TTC549 (cell line): Measurements from ENCODE around the gene TEK.
"Not testable (repeated sequence)": the region's sequence is repeated elsewhere in the genome, so short reads cannot be mapped to it uniquely, and the experiment has no call there.

ENCODE experiments used
- FAIRE-seq: peaks from 2 replicates; lab custom pipeline; 2012; peaks lifted over from hg19 to GRCh38; lab: Jason Lieb, UNC

The TEK gene

GRCh38 chr9:27181381-27181780 lies 72.4 kb downstream of the TEK start:
- no peak for FAIRE-seq

GRCh38 chr9:27182421-27182820 lies 73.4 kb downstream of the TEK start:
- no peak for FAIRE-seq

- FAIRE-seq = no peak
Observed at GRCh38 chr9:27183131-27183530, 74.1 kb downstream of the TEK start.

DNA sequence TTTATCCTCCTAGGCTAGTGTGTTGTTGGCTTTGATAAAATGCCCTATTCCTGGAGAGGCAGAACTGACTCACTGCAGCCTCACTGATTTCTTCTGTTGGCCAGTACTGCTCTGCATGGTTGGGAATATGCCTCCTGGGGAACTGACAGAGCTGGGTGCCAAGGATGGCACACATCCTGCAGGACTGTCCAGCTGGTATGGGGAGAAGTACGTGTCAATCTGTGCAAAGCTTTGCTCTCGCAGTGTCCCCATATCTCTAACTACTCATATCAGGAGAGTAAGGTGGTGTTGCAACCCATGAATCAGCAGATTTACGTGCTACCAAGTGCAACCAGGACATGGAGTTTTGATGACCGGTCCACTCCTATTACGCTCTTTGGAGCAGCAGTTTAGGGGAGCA lies 74.7 kb downstream of the TEK start:
- no peak for FAIRE-seq

DNA sequence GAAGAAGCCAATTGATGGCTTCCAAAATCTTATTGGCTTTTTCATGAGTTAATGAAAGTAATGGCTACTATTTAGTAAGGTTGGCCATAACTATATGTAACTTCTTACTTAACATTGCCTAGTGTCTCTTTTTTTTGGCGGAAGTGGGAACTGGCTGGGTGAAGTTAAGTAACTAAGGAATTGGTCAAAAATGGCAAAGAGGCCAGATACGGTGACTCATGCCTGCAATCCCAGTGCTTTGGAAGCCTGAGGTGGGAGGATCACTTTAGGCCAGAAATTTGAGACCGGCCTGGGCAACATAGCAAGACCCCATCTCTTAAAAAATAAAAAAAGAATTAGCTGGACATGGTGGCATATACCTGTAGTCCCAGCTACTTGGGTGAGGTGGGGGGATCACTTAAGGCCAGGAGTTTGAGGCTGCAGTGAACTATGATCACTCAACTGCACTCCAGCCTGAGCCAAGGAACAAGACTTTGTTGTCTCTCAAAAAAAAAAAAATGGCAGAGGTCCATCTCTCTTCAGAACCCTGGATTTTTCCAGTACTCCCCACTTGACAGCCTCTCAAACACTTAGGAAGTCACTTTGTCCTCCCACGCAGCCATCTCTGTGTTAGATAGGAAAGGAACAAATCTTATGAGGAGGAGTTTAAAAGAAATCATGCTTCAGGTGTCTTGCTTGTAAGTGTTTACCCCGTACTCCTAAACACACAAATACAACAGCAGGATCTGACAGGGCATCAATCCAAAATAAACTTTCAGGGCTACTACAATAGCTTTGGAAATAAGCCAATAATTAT lies 75.7 kb downstream of the TEK start:
- no peak for FAIRE-seq

DNA sequence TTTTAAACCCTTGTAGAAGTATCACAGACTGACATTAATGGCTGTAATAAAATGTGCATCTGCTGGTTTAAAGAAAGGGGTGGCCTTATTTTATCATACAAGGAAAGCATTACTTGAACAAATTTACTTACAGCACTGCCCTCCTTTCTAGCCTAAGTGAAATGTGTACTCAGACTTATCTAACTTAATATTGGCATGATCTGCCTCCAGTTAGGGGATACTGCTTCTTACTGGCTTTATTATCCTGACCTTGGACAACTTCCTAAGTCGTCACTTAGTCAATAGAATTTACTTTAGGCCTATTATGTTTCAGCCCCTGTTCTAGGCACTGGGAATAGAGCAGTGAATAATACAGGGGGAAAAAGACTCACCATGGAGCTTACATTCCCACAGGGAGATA lies 79.4 kb downstream of the TEK start:
- FAIRE-seq = no peak

DNA sequence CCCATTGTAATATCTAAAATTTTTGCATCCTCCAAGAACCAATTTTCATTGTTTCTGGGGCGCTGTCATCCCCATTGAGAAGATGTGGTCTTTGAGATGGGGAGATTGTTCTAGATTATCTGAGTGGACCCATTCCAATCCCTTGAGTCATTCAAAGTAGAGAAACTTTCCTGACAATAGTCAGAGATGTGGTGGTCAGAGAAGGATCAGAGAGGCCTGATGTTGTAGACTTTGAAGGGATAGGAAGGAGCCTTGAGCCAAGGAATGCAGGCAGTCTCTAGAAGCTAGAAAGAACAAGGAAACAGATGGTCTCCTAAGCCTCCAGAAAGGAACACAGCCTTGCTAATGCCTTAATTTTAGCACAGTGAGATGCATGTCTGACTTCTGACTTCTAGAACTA lies 80.4 kb downstream of the TEK start:
- no peak for FAIRE-seq

- FAIRE-seq = no peak
Observed at GRCh38 chr9:27192291-27192960, 83.4 kb downstream of the TEK start.

DNA sequence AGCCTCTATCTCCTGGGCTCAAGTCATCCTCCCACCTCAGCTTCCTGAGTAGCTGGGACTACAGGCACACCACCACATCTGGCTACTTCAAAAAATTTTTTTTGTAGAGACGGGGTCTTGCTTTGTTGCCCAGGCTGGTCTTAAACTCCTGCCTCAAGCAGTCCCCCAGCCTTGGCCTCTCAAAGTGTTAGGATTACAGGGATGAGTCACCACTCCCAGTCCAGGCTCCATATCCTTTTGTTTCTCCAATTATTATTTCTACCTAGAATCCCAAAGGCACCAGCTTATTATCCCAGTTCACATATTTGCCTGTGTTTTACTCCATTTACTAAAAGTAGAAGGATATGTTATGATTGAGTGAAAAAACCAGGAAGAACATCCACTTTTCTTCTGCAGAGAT lies 84.9 kb downstream of the TEK start:
- FAIRE-seq = no peak

GRCh38 chr9:27194401-27195091 lies 85.5 kb downstream of the TEK start:
- no peak for FAIRE-seq

- no peak for FAIRE-seq
Observed at GRCh38 chr9:27195191-27195590, 86.2 kb downstream of the TEK start.

DNA sequence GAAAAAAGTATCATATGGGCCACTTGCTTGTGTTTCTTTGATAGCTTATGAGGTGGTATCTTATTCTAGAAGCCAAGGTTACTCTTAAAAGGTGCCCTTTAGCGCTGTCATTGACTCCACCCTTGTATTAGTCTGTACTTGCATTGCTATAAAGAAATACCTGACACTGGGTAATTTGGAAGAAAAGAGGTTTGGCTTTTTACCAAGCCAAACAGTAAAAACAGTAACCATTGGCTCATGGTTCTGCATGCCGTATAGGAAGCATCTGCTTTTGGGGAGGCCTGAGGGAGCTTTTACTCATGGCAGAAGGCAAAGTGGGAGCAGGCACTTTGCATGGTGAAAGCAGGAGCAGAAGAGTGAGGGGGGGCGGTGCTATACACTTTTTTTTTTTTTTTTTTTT lies 87.4 kb downstream of the TEK start:
- no peak for FAIRE-seq

- no peak for FAIRE-seq
Observed at GRCh38 chr9:27198190-27198589, 89.2 kb downstream of the TEK start.

DNA sequence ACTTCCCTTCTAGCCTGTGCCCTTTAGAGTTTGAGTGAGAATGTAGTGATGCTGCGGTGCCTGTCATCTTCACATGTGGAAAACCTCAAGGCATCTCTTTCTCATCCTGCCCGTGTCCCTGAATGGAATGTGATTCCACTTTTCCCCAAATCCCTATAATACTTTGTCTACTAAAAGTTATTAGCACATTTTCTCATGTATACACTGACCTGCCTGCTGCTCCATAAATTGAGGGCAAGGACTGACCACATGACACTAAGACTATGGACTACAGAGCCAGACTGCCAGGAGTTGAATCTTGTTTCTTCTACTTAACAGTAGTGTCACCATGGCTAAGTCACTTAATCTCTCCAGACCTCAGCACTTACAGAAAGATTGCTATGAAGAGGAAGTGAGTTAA lies 93.0 kb downstream of the TEK start:
- no peak for FAIRE-seq

GRCh38 chr9:27203783-27204182 lies 94.8 kb downstream of the TEK start:
- FAIRE-seq = no peak

GRCh38 chr9:27204578-27204977 lies 95.6 kb downstream of the TEK start:
- FAIRE-seq = no peak

DNA sequence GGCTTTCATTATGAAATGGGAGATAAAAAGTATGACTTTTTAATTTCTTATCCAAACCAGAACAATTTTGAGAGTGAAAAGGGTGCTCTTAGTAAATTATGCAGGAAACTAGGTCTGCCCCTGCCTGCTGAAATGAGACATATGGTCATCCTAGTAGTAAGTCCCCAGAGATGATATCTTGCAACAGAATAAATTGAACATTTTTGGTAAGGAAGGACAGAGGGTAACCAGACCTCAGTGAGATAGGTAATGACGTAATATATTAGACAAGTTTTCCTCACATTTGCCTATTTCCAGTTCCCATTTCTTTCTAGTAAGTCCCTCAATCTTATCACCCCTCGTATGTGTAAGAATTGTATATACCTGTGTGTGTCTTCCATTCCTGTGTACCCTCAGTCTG lies 96.2 kb downstream of the TEK start:
- FAIRE-seq = no peak

- FAIRE-seq = no peak
Observed at GRCh38 chr9:27206041-27206440, 97.0 kb downstream of the TEK start.

DNA sequence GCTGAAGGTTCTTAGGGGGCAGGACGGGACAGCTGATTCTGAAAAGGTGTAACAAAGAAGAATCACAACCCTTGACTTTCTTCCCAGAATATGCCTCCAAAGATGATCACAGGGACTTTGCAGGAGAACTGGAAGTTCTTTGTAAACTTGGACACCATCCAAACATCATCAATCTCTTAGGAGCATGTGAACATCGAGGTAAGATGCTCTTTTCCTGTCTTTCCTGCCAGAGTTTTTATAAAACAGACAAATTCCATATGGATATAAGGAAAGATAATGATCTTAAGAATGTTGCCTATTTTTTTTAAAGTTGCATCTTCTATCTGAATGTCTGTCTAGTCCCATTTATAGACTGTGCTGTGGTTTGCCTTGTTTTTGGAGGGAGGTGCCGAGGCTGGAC lies 100.0 kb downstream of the TEK start:
- no peak for FAIRE-seq

DNA sequence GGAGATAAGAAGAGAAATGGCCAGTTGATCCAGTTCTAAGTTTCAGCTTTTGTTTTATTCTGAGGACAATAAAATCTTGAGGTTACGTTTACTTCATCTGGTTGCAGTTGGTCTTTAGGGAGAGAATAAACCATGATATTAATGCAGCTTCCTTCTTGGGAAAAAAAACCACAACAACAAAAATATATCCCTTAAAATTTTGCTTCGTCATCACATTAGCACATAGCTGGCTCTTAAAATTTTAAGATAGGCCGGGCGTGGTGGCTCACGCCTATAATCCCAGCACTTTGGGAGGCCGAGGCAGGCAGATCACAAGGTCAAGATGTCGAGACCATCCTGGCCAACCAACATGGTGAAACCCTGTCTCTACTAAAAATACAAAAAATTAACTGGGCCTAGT lies 101.6 kb downstream of the TEK start:
- FAIRE-seq = no peak

DNA sequence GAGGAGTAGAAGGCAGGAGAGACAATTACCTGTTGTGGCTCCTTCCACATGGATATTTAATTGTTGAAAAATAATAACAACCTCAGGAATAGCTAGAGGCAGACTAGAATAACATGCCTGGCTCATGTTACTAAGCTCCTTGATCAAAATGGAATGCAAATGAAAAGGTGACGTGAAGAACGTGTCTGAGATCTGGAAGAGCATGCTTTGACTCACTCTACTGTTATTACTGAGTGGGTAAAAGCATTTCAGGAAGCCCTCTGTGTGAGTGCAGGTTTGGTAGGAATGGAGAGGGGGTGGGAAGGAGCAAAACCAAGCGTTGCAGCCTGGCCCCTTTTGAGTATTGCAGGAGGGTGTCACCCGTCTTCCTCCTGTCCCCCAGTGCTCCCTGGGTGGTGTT lies 103.2 kb downstream of the TEK start:
- no peak for FAIRE-seq

- no peak for FAIRE-seq
Observed at GRCh38 chr9:27212621-27213020, 103.6 kb downstream of the TEK start.

GRCh38 chr9:27227192-27227591 lies 118.2 kb downstream of the TEK start:
- no peak for FAIRE-seq

- not testable (repeated sequence) for FAIRE-seq
Observed at GRCh38 chr9:27239648-27240047, 130.6 kb downstream of the TEK start.
